GM21529 (cell line): ENCODE measurements around the gene SESN2.

Experiments used
- ATAC-seq: cut with Tn5 transposase; IDR thresholded peaks from one replicate; pipeline ENCODE4 v1.9.1; 2021; ENCODE audit not compliant: unreplicated experiment

SESN2 gene

DNA sequence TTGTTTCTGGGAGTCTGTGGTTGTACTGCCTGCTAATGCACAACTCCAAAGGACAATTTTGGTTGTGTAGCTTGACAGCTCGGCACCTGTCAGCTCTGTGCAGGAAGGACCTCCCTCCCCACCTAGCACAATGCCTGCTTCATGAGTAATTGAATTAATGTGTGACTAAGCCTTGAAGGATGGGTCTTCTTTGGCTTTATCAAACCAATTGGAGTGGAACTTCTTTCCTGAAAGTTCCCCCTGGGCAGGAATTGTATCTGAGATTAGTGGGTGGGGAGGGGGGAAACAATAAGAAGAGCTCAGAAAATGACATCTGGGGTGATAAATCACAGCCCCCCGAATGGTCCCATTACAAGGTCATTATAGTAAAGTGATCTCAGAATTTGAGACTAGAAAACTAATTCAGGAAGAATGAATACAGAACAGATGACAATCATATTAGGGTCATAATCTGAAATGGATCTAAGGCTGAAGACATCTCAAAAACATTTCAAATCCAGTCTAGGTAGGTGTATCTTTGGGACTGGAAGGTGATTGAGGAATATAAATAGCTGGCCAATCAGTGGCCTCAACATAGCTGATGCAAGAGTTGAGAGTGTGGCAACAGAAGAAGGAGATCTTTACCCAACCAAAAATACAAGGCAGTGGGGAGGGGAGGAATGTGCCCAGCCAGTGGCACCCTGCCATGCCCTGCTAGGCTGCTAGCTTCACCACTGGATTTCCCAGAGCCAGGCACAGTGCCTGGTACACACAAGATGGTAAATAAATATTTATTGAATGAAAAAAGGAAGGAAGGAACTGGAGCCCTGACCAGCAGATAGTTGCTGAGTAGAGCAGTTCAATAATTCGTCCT, 10.1 kb upstream of the SESN2 start:
- ATAC-seq: no peak

DNA sequence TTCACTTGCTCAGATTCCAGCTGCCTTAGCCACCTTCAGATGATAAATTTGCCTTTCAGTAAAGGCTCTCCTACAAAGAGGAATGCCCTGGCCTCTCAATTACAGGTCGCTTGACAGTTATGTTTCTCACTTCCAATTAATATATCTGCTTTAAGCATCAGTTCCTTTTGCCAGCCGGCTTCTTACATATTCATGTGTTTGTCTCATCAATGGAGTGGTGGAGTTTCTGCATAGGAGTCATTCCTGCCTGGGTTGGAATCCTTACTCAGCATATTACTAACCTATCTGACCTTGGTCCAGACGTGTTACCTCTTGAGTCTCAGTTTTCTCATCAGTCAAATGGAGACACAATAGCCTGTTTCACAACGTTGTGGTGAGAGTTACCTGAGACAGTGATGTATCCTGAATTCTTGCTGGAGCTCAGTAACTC, 9.4 kb upstream of the SESN2 start:
- ATAC-seq: no peak

DNA sequence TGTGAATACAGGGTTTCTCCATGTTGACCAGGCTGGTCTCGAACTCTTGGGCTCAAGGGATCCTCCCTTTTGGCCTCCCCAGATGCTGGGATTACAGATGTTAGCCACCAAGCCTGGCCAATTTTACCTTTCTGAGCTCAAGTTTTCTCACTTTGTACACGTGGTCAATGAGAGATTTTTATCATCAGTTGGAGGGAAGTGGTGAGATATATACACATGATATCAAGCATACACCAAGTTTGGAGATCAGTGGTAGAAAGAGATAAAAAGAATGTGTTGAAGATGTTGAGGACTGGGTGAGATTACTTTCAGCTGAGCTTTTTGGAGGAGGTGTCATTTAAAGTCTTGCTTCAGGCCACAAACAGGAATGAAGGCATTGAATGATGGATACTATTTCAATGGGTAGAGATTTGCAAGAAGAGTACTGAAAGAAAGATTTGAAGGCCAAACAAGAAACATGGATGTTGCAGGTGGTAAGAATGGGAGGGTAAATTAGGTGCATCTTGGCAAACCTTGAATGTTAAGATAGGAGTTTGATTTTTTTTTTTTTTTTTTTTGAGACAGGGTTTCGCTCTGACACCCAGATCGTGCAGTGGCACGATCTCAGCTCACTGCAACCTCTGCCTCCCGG, 3.0 kb upstream of the SESN2 start:
- no peak for ATAC-seq

DNA sequence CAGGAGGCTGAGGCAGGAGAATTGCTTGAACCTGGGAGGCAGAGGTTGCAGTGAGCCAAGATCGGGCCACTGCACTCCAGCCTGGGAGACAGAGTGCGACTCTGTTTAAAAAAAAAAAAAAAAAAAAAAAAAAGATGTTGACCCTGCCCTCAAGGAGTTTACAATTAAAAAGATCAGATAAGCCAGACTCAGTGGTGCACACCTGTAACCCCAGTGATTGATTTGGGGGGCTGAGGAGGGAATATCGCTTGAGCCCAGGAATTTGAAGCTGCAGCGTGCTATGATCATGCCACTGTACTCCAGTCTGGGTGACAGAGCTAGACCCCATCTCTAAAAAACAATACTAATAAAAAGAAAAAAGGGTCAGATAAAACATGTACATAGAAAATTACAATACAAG, 1.6 kb upstream of the SESN2 start:
- no peak for ATAC-seq

DNA sequence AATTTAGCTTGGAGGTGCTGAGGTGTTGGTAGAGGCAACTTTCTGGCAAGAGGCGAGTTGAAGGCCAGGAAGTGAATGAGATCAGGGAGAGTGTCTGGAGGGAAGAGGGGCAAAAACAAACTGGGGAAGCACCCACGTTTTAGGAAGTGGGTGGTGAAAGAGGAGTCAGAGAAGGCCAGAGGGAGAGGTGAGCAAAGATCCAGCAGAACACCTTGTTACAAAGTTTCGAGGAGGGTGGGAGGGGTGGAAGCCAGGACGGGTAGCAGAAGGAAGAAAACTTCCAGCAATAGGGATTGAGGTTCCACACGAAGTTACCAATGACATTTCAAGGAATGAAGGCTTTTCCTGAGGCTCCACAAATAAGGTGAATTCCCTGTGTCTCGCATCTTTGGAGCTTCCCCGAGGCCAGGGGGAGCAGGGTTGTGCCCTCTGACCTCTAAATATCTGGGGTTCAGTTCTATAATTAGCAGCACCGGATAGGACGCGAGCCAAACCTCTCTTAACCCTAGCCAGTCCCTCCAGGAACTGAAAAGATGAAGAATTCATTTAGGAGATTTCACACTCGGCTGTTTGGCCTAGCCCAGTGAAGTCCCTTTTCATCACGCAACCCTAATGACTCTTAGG, 578 bp upstream of the SESN2 start:
- ATAC-seq: no peak

DNA sequence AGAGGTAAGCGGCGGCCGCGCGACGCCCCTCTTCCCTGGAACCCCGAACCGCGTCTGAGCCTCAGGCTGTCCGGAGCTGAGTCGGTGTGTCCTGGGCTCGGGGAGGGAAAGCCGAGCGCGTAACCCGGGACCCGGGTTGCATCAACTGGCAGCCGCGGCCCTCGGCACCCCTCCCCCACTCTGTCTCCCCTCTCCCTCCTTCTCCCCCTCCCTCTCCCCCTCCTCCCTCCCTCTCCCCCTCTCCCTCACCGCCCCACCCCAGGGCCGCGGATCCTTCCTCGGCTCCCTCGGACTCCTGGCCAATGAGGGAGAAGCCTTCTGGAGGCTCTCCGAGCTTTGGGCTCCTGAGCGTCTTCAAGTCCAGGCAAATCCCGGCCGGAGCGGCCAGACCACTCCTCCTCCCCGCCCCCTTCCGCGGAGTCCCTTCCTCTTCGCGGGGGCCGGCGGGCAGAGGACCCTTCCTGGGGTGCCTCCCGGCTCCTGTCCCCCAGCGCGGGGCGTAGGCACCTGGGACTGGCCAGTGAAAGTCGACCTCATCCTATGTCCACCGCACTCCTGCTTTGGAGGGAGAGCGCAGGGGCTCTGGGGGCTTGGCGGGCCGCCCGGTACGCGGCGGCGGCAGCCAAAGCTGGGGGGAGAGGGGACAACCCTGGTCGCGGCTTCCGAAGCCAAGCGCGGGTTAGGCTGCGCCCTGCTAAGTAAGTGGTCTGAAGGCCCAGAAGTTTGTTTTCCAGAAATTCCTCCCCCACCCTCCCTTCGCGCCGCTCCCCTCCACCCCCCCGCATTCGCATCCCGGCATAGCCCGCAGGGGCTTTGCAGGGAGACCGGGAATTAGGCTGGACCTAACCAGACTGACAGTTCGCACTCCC, 850 bp downstream of the SESN2 start:
- no peak for ATAC-seq

DNA sequence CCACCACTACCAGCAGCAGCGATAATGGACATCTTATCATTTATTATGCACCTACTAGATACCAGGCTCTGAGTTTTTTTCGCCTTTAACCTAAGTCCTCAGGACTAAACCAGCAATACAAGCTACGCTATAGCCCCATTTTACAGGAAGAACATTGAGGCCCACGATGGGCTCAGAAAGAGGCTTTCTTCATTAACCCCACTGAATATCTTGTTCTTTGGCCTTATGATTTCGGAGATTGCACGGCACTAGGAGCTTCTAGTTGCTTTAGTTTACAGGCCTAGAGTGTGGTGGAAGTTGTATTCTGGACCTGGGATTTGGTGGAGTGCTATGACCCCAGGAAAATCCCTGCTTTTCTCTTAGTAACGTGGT, 1.5 kb downstream of the SESN2 start:
- ATAC-seq: no peak

DNA sequence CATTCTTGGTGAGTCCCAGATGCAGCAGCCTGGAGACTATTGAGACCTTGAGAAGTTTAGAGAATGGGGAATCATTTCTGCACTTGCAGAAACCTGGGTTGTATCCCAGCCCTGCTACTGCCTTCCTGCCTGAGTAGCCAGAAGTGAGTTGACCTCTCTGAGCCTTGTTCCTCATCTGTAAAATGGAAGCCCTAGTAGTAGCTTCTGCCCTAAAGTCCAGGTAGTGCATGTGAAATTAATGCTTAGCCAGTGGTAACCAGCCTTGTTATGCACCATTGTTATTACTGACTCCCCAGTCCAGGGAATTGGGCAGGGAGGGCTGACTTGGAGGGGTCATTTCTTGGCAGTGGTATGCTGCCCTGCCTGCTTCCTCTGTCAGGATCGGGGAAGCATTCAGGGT, 5.6 kb downstream of the SESN2 start:
- ATAC-seq: no peak

DNA sequence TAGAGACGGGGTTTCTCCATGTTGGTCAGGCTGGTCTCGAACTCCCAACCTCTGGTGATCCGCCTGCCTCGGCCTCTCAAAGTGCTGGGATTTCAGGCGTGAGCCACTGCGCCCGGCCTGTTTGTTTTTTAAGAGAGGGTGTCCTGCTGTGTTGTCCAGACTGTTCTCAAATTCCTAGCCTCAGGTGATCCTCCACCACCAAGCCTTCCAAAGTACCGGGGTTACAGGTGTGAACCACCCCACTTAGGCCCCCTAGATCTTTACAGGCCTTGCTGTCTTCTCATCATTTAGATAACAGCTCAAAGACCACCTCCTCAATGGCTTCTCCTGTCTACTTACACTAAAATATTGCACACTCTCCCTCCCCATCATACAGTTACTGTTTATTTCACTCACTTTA, 6.3 kb downstream of the SESN2 start:
- ATAC-seq: no peak

DNA sequence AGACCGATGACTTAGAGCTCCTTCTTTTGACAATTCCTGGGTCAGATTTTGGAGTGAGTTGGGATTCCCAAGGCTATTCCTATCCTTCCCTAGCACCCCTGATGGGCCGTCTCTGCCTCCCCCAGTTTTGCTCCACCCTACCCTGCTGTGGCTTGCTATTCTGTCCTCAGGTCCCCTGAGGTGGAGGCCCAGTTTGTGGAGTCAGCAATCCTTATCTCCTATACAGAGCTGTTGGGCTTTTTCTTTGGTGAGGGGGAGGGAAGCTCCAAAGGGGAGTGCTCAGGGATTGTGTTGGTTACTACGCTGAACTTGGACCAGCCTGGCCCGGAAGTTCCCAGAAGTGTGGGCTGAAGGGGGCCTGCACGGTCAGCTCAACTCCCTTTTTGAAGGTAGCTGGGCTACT, 7.6 kb downstream of the SESN2 start:
- ATAC-seq: no peak

DNA sequence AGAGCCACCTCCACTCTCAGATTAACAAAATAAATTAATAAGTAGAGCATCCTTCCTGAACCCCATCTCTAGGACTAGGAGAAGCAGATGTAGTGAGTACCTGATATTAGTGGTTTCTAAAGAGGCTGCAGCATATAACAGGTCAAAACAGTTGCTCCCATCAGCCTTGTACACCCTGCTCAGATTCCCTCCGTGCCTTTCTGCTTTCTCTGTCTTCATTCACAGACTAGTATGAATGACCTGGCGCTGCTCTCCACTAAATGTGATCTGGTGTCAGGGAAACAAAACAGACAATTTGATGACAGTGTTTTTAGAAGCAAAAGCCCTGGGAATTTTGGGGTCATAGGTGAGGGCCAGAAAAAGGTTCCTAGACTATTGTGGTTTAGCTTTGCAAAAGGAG, 8.3 kb downstream of the SESN2 start:
- no peak for ATAC-seq

DNA sequence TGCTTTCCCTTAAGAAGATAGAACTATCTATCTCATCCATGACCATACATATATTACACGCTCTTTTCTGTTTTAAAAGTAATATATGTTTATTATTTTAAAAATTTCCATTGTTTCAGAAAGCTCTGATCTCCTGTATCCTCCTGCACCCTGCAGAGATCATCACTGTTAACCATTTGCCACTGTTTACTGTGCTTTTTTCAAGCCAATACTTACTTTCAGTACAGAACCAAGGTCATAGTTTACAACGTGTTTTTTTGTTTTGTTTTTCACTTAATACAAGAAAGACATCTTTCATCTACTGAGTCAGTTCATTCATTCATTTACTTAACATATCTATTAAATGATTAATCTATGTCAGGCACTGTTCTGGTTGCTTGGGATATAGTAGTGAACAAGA, 10.2 kb downstream of the SESN2 start:
- ATAC-seq: no peak

DNA sequence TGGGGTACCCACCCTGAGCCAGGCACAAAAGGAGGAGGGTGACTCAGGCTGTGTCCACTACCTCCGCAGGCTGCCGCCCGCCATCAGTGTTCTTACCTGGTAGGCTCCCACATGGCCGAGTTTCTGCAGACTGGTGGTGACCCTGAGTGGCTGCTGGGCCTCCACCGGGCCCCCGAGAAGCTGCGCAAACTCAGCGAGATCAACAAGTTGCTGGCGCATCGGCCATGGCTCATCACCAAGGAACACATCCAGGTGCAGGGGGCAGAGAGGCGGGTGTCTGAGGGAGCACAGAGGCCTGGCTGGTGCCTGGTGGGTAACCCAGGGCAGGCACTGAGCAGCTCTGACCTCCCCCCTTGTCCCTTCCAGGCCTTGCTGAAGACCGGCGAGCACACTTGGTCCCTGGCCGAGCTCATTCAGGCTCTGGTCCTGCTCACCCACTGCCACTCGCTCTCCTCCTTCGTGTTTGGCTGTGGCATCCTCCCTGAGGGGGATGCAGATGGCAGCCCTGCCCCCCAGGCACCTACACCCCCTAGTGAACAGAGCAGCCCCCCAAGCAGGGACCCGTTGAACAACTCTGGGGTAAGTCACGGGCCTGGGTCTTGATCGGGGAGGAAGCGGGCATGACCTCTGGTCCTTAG, 13.0 kb downstream of the SESN2 start:
- ATAC-seq: no peak

DNA sequence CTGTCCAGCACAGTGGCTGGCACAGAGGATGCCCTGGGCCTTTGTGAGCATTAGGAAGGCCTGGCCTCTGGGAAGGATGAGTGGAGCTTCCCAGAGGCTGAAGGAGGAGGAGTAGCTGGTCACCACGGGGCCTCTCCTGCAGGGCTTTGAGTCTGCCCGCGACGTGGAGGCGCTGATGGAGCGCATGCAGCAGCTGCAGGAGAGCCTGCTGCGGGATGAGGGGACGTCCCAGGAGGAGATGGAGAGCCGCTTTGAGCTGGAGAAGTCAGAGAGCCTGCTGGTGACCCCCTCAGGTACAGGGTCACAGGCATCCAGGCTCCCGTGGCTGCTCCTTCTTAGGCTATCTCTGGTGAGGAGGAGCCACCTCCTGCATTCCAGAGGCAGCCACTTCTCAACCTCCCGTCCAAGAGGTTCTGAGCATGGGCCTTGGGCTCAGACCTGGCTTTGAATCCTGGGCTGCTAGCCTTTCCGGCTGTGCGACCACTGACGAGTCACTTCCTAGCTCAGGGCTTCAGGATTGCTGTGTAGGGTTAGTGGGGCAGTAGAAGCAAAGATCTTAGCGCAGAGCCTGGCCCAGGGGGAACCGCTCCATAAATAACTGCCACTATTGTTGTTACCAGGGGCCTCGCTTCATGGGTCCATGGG, 14.0 kb downstream of the SESN2 start:
- ATAC-seq: no peak

DNA sequence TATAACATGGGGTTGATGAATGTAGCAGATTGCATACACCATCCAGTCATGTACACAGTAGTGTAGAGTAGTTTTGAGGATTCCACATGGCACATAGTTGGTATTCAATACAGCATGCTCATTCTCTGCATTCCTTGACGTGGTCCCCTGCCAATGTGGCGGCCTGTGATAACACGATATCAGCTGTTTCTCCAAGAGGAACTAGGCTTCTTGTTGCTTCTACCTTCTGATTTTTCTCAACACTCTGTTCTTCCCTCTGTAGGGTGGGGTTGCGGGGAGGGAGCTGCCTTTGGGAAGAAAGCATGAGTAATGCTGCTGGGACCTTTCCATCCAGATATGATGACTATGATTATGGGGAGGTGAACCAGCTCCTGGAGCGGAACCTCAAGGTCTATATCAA, 19.4 kb downstream of the SESN2 start:
- ATAC-seq: no peak

DNA sequence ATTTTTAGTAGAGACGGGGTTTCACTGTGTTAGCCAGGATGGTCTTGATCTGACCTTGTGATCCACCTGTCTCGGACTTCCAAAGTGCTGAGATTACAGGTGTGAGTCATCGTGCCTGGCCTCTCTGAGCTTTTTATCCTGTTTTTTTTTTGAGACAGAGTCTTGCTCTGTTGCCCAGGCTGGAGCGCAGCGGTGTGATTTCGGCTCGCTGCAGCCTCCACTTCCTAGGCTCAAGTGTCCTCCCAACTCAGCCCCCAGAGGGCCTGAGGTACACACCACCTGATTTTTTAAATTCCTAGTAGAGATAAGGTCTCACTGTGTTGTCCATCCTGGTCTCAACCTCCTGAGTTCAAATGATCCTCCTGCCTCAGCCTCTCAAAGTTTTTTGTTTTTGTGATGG, 20.4 kb downstream of the SESN2 start:
- ATAC-seq: no peak

DNA sequence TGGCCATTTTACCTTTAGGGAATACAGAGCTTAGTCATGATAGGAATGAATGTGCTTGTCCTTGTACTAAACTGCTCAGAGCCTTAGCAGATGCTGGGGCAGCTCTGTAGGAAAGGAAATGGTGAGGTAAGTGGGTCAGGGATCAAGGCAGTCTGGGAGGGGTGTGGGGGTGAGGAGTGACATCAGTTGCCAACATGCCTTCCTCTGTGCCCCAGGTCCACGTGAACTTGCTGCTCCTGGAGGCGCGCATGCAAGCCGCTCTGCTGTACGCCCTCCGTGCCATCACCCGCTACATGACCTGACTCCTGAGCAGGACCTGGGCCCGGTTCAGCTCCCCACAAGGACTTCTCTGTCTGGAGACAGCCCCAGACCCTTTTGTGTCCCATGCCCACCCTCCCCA, 21.2 kb downstream of the SESN2 start:
- ATAC-seq: no peak

DNA sequence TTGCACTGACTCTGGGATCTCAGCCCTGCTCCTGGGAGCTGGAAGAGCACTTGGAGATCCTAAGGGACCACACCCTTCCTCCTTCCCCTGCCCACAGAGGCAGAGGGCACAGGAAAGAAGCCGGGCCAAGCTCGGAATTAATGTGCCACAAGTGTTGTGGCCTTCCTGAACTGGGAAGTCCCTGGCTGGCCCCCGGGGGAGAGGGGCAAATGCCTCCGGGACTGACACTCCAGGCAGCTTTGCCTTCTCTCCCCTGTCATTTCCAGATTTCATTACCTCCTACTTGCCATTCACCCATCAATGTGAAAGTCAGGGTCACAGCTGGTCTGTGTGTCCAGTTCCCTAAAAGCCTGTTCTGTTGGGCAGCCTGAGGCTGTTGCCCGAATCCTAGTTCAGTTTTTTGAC, 21.7 kb downstream of the SESN2 start:
- no peak for ATAC-seq

DNA sequence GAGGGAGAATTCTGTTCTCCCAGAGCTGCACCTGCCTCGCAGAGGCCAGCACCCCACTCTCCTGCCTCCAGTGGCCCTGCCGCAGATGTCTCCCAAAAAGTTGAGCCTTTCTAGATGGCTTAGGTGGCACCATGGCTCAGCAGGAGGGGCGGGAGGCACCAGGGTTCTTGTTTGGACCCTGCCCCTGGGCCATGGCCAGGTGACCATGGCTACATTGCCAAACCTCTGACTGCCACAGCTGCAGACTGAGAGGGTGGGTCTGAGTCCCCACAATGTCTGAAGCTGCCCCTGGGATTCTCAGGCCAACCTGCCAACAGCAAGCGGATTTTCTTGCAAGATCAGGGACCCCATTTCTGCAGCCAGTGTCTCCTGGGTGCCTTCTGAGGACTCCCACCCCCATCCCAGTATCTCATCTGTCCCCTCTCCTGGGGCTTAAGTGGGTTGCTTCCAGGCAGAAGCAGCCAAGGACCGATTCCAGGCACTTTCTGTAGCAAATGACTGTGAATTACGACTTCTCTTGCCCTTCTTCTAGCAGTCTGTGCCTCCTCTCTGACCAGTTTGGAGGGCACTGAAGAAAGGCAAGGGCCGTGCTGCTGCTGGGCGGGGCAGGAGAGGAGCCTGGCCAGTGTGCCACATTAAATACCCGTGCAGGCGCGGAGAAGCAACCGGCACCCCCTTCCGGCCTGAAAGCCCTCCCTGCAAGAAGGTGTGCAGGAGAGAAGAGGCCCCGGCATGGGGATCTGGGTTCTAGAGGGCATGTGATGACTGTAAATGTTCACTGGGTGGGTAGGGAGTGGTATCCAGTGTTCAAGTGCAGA, 22.5 kb downstream of the SESN2 start:
- ATAC-seq: no peak
